Chondrocyte (in vitro differentiated cells): ENCODE data around the gene FOXK1. TPM values are rescaled to one million over a fixed set of nuclear protein-coding genes. Genes with fewer than 3 reads are reported as not detected.

Experiments used
- DNase-seq: peaks from one replicate; pipeline ENCODE4 v3.0.0; 2021; ENCODE audit warnings: mixed read lengths, low spot score
- H3K27ac Mint-ChIP-seq: one replicate; pipeline ENCODE4 v1.8.0; 2021; ENCODE audit warnings: mild to moderate bottlenecking, moderate library complexity, mixed read lengths; ENCODE audit not compliant: unreplicated experiment
- H3K27me3 Mint-ChIP-seq: 2 replicates; pipeline ENCODE4 v1.8.0; 2021; ENCODE audit warnings: low read depth, mixed read lengths
- H3K36me3 Mint-ChIP-seq: 2 replicates; pipeline ENCODE4 v1.8.0; 2021; ENCODE audit warnings: low read depth, mixed read lengths
- H3K4me1 Mint-ChIP-seq: 2 replicates; pipeline ENCODE4 v1.8.0; 2021; ENCODE audit warnings: low read depth, mild to moderate bottlenecking, mixed read lengths
- H3K4me3 Mint-ChIP-seq: one replicate; pipeline ENCODE4 v1.8.0; 2021; ENCODE audit warnings: mild to moderate bottlenecking, moderate library complexity, mixed read lengths; ENCODE audit not compliant: unreplicated experiment
- H3K9me3 Mint-ChIP-seq: 2 replicates; pipeline ENCODE4 v1.8.0; 2021; ENCODE audit warnings: low read depth, mixed read lengths
- total RNA-seq: library from RNA; stranded (reverse); gene quantifications from 3 replicates; pipeline ENCODE4 v1.2.1, GENCODE V29; 2021
- TF ChIP-seq, protein P1 (sequence below): fragments of 200-600 bp; sonication (generic); IDR thresholded peaks from 2 replicates; pipeline ENCODE4 v1.5.0; 2021; ENCODE audit warnings: antibody characterized with exemption, mild to moderate bottlenecking, moderate library complexity

Gene FOXK1
- total RNA-seq, 1 donor from 2014 or later = 77.9 TPM

DNA sequence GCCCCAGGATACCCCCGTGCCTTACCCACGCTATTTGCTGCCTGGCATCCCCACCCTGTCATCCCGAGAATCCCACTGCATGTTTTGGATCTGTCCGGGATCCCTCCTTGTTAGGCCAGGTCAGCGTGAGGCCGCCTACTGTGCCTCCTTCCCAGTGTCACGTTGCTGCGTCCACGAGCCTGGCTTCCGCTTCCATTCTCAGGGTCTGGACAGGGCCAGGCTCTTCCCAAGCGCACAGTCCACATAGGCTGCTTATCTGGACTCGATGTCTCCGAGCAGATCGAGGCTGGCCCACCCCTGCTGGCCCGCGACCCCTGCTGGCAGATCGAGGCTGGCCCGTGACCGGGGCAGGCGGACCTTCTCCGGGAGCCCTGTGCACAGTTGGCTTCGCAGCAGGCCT, 27.1 kb downstream of the FOXK1 start:
- Mint-ChIP-seq H3K27ac (no peak overlapping the region), H3K9me3 (no peaks in the 10 kb centered on the region), H3K4me3 (no peak overlapping the region), H3K4me1 (peaks cover 74% of the 10 kb centered on the region), H3K36me3 (peaks cover 5% of the 10 kb centered on the region), H3K27me3 (no peaks in the 10 kb centered on the region)
- no peak for DNase-seq
- TF ChIP-seq, protein P1, sequence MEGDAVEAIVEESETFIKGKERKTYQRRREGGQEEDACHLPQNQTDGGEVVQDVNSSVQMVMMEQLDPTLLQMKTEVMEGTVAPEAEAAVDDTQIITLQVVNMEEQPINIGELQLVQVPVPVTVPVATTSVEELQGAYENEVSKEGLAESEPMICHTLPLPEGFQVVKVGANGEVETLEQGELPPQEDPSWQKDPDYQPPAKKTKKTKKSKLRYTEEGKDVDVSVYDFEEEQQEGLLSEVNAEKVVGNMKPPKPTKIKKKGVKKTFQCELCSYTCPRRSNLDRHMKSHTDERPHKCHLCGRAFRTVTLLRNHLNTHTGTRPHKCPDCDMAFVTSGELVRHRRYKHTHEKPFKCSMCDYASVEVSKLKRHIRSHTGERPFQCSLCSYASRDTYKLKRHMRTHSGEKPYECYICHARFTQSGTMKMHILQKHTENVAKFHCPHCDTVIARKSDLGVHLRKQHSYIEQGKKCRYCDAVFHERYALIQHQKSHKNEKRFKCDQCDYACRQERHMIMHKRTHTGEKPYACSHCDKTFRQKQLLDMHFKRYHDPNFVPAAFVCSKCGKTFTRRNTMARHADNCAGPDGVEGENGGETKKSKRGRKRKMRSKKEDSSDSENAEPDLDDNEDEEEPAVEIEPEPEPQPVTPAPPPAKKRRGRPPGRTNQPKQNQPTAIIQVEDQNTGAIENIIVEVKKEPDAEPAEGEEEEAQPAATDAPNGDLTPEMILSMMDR = no peak

DNA sequence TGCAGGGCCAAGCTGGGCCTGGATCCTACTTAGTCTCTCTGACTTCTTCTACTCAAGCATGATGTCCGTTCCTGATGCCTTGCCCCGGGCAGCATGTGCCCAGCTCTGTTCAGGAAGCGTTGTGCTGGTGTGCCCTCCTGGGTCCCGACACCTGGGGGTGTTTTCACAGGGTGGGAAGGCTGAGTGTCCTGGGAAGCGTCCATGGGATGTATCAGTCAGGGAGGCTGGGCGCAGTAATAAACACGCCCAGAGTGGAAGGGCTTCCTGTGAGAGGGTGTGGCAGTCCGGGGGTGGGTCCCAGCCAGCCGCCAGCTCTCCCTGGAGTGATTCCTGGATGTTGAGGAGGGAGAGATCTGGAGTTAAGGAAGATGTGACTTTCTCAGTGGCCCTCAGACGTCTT, 29.0 kb downstream of the FOXK1 start:
- no peaks in the 10 kb centered on the region for H3K27me3 Mint-ChIP-seq
- no peaks in the 10 kb centered on the region for H3K9me3 Mint-ChIP-seq
- peaks cover 7% of the 10 kb centered on the region for H3K36me3 Mint-ChIP-seq
- no peak for DNase-seq
- peaks cover 77% of the 10 kb centered on the region for H3K4me1 Mint-ChIP-seq
- TF ChIP-seq, protein P1 = no peak
- no peak overlapping the region for H3K27ac Mint-ChIP-seq
- H3K4me3 Mint-ChIP-seq = no peak overlapping the region

DNA sequence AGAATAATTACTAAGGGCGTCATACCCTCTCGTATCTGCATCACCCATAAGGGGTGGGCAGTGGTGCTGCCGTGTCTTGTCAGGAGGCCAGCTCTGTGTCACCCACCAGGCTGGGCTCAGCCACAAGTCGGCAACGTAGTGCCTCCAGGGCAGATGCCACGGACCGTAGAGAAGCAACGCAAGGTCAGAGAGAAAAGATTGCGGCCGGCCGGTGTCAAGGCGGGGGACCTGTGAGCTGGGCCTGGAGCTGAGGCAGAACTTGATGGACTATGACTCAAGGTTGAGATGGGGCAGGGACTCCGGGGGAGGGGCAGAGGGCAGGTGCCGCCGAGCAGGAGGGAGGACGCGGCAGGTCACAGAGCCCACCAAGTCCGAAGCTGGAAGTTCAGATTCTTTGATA, 29.5 kb downstream of the FOXK1 start:
- no peaks in the 10 kb centered on the region for H3K9me3 Mint-ChIP-seq
- H3K36me3 Mint-ChIP-seq = peaks cover 7% of the 10 kb centered on the region
- no peaks in the 10 kb centered on the region for H3K27me3 Mint-ChIP-seq
- DNase-seq = no peak
- H3K27ac Mint-ChIP-seq = peak overlapping the region; percentile 29
- TF ChIP-seq, protein P1 = no peak
- peaks cover 72% of the 10 kb centered on the region for H3K4me1 Mint-ChIP-seq
- H3K4me3 Mint-ChIP-seq = no peak overlapping the region

DNA sequence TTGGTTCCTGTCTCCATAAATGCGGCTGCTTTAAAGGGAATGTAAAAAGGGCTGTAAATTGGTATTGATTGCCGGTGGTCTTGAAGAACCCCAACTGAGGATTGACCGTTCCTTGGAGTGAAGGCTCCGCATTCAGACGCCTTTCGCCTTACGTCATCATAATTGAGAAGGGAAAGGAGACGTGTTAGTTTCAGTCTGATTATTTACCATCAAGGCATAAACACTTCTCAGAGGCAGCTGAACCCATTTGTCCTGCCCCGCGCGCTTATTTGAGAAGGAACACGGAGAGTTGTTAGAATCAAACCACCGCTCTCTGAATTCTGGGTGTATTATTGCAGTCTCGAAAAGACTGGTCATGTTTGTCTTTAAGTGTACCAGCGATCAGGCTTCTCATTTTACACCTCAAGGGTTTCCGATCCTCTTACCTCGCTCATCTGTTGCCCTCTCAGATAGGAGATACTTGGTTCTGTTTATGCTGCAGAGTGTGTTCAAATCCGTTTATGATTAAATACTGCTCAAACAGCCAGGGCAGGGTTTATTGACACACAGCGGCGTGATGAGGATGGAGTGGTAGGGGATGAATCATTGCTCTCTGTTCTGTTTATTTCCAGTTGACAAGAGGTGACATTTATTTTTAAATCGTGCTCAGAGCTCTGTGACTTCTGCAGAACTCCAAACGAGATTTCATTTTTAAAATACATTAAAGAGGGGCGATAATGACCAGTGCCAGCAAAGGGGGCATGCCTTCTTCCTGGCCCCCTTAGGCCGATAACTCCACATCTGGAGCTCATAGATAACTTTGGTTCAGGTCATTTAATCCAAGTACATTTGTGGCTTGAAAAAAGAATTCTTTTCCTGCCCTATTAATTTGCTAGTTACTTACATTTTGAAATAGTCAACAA, 30.4 kb downstream of the FOXK1 start:
- TF ChIP-seq, protein P1 = no peak
- Mint-ChIP-seq H3K4me1 (peaks cover 64% of the 10 kb centered on the region), H3K4me3 (no peak overlapping the region), H3K27ac (peak overlapping the region; percentile 39), H3K27me3 (no peaks in the 10 kb centered on the region), H3K36me3 (peaks cover 7% of the 10 kb centered on the region), H3K9me3 (no peaks in the 10 kb centered on the region)
- no peak for DNase-seq

DNA sequence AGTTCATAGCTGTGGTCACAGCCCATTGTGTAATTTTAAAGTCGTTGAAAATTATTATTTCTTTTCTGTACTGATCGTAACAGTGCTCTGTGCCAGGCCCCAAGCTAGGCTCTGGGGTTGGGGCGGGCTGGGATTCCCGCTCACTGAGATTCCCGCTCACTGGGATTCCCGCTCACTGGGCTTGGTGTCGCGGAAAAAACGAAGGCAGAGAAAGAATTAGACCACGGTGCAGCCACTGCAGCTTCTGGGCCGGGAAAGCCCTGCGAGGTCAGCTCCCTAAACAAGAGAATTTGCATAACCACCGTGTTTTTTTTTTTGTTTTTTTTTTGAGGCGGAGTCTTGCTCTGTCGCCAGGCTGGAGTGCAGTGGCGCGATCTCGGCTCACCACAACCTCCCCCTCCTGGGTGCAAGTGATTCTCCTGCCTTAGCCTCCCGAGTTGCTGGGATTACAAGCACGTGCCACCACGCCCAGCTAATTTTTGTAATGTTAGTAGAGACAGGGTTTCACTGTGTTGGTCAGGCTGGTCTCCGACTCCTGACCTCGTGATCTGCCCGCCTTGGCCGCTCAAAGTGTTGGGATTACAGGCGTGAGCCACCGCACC, 31.2 kb downstream of the FOXK1 start:
- TF ChIP-seq, protein P1 = no peak
- peaks cover 58% of the 10 kb centered on the region for H3K4me1 Mint-ChIP-seq
- no peaks in the 10 kb centered on the region for H3K27me3 Mint-ChIP-seq
- peaks cover 7% of the 10 kb centered on the region for H3K36me3 Mint-ChIP-seq
- H3K27ac Mint-ChIP-seq = peak overlapping the region; percentile 39
- H3K9me3 Mint-ChIP-seq = no peaks in the 10 kb centered on the region
- no peak overlapping the region for H3K4me3 Mint-ChIP-seq
- DNase-seq = no peak
